Effector memory CD4-positive, alpha-beta T cell (primary cell): Measurements from ENCODE around the gene THBS3.
"Not testable (repeated sequence)": the region's sequence is repeated elsewhere in the genome, so short reads cannot be mapped to it uniquely, and the experiment has no call there.

Experiments used
- DNase-seq, 3 donors: peaks; one replicate each; pipeline ENCODE4 v3.0.0-alpha.2; 2020
- H3K27ac ChIP-seq: 2 replicates; pipeline ENCODE4 v1.7.0; 2013; ENCODE audit warnings: mild to moderate bottlenecking, low read length, moderate library complexity; ENCODE audit not compliant: insufficient read depth, poor library complexity, severe bottlenecking
- H3K27me3 ChIP-seq: replicated peaks from 2 replicates; pipeline ENCODE4 v1.7.0; 2013; ENCODE audit warnings: mild to moderate bottlenecking, low read length; ENCODE audit not compliant: insufficient read depth, control insufficient read depth, poor library complexity, severe bottlenecking
- H3K36me3 ChIP-seq: 2 replicates; pipeline ENCODE4 v1.7.0; 2013; ENCODE audit warnings: mild to moderate bottlenecking, low read length, moderate library complexity; ENCODE audit not compliant: control insufficient read depth, insufficient read depth
- H3K4me1 ChIP-seq: 2 replicates; pipeline ENCODE4 v1.7.0; 2013; ENCODE audit warnings: low read length, mild to moderate bottlenecking; ENCODE audit not compliant: control insufficient read depth, insufficient read depth, poor library complexity, severe bottlenecking
- H3K4me3 ChIP-seq: 2 replicates; pipeline ENCODE4 v1.7.0; 2013; ENCODE audit warnings: low read length, low read depth, mild to moderate bottlenecking; ENCODE audit not compliant: insufficient read depth, poor library complexity, severe bottlenecking
- H3K9me3 ChIP-seq: 2 replicates; pipeline ENCODE4 v1.7.0; 2013; ENCODE audit warnings: mild to moderate bottlenecking, low read length, moderate library complexity; ENCODE audit not compliant: control insufficient read depth

The THBS3 gene

GRCh38 chr1:155168105-155168445 is 39.6 kb downstream of the THBS3 start:
- not testable (repeated sequence) for H3K9me3 ChIP-seq, H3K4me3 ChIP-seq, H3K27me3 ChIP-seq, DNase-seq, H3K27ac ChIP-seq
- peaks cover 13% of the 10 kb centered on the region for H3K36me3 ChIP-seq
- H3K4me1 ChIP-seq: peaks cover 12% of the 10 kb centered on the region

GRCh38 chr1:155167166-155168104 is 40.3 kb downstream of the THBS3 start:
- H3K9me3 ChIP-seq: no peaks in the 10 kb centered on the region
- no peak overlapping the region for H3K27ac ChIP-seq
- no peaks in the 10 kb centered on the region for H3K27me3 ChIP-seq
- peak; percentile 66 to 81 (median 69) for DNase-seq
- peaks cover 13% of the 10 kb centered on the region for H3K36me3 ChIP-seq
- H3K4me3 ChIP-seq: no peak overlapping the region
- peaks cover 12% of the 10 kb centered on the region for H3K4me1 ChIP-seq

DNA sequence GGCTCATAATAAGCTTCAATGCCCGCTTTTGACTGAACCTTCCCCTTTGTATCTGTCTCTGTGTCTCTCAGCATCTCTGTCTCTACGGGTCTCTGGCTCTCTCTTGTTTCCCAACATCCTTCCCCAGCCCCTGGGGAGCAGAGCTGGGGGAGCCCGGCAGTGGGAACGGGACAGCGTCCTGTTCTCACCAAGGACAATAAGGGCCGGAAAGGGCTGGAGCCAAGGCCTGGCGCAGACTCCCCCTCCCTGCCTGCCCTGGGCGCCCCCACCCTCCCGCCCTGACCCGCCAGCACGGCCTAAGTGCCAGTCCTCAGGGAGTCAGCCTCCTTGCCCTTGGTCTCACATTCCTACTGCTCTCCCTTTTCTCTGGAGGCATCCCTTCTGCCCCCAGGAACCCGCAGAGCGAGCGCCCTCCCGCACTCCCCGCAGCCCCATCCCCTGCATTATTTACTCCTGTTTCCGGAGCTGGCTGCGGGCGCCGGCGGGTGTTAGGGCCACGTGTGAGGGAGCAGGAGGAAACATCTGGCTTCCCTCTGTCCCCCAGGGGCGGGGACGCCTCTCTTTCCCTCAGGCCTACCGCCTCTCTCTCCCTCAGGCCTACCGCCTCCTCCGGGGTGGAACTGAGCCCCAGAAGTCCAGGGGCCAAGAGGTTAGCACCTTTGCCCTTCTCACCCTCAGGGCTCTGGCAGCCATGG is 41.1 kb downstream of the THBS3 start:
- H3K27ac ChIP-seq: no peak overlapping the region
- H3K4me1 ChIP-seq: peaks cover 10% of the 10 kb centered on the region
- H3K36me3 ChIP-seq: peaks cover 13% of the 10 kb centered on the region
- no peaks in the 10 kb centered on the region for H3K9me3 ChIP-seq
- no peak for DNase-seq
- H3K4me3 ChIP-seq: no peak overlapping the region
- no peaks in the 10 kb centered on the region for H3K27me3 ChIP-seq

- H3K36me3 ChIP-seq: peaks cover 13% of the 10 kb centered on the region
- no peak overlapping the region for H3K27ac ChIP-seq
- H3K4me1 ChIP-seq: peaks cover 10% of the 10 kb centered on the region
- H3K27me3 ChIP-seq: no peaks in the 10 kb centered on the region
- DNase-seq: no peak
- H3K4me3 ChIP-seq: no peak overlapping the region
- H3K9me3 ChIP-seq: no peaks in the 10 kb centered on the region
Observed at GRCh38 chr1:155166051-155166470, 41.6 kb downstream of the THBS3 start.

DNA sequence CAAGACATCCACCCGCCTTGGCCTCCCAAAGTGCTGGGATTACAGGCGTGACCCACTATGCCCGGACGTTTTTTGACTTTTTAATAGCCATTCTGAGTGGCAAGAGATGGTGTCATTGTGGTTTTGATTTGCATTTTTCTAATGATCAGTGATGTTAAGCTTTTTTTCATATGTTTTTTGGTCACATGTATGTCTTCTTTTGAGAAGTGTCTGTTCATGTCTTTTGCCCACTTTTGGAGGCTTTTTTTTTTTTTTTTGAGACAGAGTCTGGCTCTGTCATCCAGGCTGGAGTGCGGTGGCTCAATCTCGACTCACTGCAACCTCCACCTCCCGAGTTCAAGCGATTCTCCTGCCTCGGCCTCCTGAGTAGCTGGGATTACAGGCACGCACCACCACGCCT is 43.1 kb downstream of the THBS3 start:
- H3K27me3 ChIP-seq, DNase-seq, H3K4me3 ChIP-seq, H3K27ac ChIP-seq, H3K9me3 ChIP-seq, H3K4me1 ChIP-seq: not testable (repeated sequence)
- H3K36me3 ChIP-seq: peaks cover 11% of the 10 kb centered on the region

DNA sequence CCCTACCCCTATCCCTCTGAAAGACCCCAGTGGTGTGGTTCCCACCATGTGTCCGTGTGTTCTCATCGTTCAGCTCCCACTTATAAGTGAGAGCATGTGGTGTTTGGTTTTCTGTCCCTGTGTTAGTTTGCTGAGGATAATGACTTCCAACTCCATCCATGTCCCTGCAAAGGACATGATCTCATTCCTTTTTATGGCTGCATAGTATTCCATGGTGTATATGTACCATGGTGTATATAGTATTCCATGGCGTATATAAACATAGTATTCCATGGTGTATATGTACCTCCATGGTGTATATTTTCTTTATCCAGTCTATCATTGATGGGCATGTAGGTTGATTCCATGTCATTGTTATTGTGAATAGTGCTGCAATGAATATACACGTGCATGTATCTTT is 43.9 kb downstream of the THBS3 start:
- not testable (repeated sequence) for H3K4me3 ChIP-seq, H3K9me3 ChIP-seq, H3K27ac ChIP-seq, H3K4me1 ChIP-seq, DNase-seq, H3K27me3 ChIP-seq, H3K36me3 ChIP-seq

GRCh38 chr1:155162631-155163030 is 45.1 kb downstream of the THBS3 start:
- H3K9me3 ChIP-seq, H3K27me3 ChIP-seq, H3K27ac ChIP-seq, H3K36me3 ChIP-seq, H3K4me3 ChIP-seq, H3K4me1 ChIP-seq, DNase-seq: not testable (repeated sequence)

DNA sequence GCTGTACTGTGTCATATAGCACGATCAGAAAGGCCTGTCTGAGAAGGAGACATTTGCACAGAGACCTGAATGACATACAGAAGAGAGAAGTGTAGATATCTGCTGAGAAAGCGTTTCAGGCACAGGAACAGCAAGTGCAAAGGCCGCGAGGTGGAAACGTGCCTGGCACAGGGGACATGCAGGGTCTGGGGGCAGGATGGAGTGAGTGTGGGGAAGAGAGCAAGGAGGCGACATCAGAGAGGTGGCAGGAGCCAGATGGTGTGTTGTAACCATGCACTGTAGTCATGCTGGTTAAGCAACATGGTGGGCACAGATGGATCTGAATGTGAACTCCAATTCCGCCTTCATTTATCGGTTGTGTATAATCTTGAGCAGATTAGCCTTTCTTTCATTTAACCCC is 47.6 kb downstream of the THBS3 start:
- Histone ChIP-seq H3K36me3 (no peaks in the 10 kb centered on the region), H3K4me3 (no peak overlapping the region)

GRCh38 chr1:155158991-155159390 is 48.7 kb downstream of the THBS3 start:
- no peak for DNase-seq
- no peaks in the 10 kb centered on the region for H3K4me1 ChIP-seq
- H3K4me3 ChIP-seq: no peak overlapping the region
- no peaks in the 10 kb centered on the region for H3K9me3 ChIP-seq
- no peaks in the 10 kb centered on the region for H3K36me3 ChIP-seq
- H3K27ac ChIP-seq: no peak overlapping the region
- no peaks in the 10 kb centered on the region for H3K27me3 ChIP-seq

More for the DNA sequence above, 47.6 kb downstream of the THBS3 start:
- Histone ChIP-seq H3K4me1 (no peaks in the 10 kb centered on the region), H3K27me3 (no peaks in the 10 kb centered on the region), H3K27ac (no peak overlapping the region), H3K9me3 (no peaks in the 10 kb centered on the region)
- no peak for DNase-seq

DNA sequence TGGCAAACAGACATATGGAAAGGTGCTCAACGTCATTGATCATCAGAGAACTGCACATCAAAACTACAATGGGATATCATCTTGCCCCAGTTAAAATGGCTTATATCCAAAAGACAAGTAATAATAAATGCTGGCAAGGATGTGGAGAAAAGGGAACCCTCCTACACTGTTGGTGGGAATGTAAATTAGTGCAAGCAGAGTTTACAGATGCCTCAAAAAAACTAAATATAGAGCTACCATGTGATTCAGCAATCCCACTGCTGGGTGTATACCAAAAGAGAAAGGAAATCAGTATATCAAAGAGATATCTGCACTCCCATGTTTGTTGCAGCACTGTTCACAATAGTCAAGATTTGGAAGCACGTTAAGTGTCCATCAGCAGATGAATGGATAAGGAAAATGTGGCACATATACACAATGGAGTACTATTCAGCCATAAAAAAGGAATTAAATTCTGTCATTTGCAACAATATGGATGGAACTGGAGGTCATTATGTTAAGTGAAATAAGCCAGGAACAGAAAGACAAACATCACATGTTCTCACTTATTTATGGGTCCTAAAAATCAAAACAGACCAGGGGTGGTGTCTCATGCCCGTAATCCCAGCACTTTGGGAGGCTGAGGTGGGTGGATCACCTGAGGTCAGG is 51.6 kb downstream of the THBS3 start:
- not testable (repeated sequence) for H3K27ac ChIP-seq, H3K4me1 ChIP-seq, H3K27me3 ChIP-seq, H3K36me3 ChIP-seq, H3K9me3 ChIP-seq, DNase-seq, H3K4me3 ChIP-seq
